SIG-M5 (cell line): Measurements from ENCODE around the gene SLC49A3.
"Not testable (repeated sequence)": the region's sequence is repeated elsewhere in the genome, so short reads cannot be mapped to it uniquely, and the experiment has no call there.

Source experiments
- DNase-seq: peaks from one replicate; lab custom pipeline; 2025; lab: John Stamatoyannopoulos, UW

SLC49A3 gene

GRCh38 chr4:688854-689681 is at the start of gene SLC49A3:
TSS of gene SLC49A3 (minus strand) at chr4:689151. CDS start at chr4:689127, 24 bp downstream.
- no peak for DNase-seq

- not testable (repeated sequence) for DNase-seq
Measured at GRCh38 chr4:736561-736960, 47.6 kb upstream of the SLC49A3 start.

- no peak for DNase-seq
Measured at GRCh38 chr4:735583-735982, 46.6 kb upstream of the SLC49A3 start.

- no peak for DNase-seq
Measured at GRCh38 chr4:734951-735350, 46.0 kb upstream of the SLC49A3 start.

GRCh38 chr4:734075-734474 is 45.1 kb upstream of the SLC49A3 start:
- no peak for DNase-seq

GRCh38 chr4:733631-733980 is 44.7 kb upstream of the SLC49A3 start:
- no peak for DNase-seq

- no peak for DNase-seq
Measured at GRCh38 chr4:732911-733630, 44.1 kb upstream of the SLC49A3 start.

- DNase-seq: no peak
Measured at GRCh38 chr4:732486-732885, 43.5 kb upstream of the SLC49A3 start.

- not testable (repeated sequence) for DNase-seq
Measured at GRCh38 chr4:731954-732353, 43.0 kb upstream of the SLC49A3 start.

- not testable (repeated sequence) for DNase-seq
Measured at GRCh38 chr4:730946-731904, 42.3 kb upstream of the SLC49A3 start.

GRCh38 chr4:730511-730910 is 41.6 kb upstream of the SLC49A3 start:
- DNase-seq: no peak

- DNase-seq: no peak
Measured at GRCh38 chr4:729336-730315, 40.7 kb upstream of the SLC49A3 start.

- no peak for DNase-seq
Measured at GRCh38 chr4:727576-727975, 38.6 kb upstream of the SLC49A3 start.

- DNase-seq: no peak
Measured at GRCh38 chr4:726838-727237, 37.9 kb upstream of the SLC49A3 start.

GRCh38 chr4:726235-726787 is 37.4 kb upstream of the SLC49A3 start:
- no peak for DNase-seq

GRCh38 chr4:725391-726234 is 36.7 kb upstream of the SLC49A3 start:
- no peak for DNase-seq

- no peak for DNase-seq
Measured at GRCh38 chr4:723751-724530, 35.0 kb upstream of the SLC49A3 start.

- DNase-seq: no peak
Measured at GRCh38 chr4:722851-723360, 34.0 kb upstream of the SLC49A3 start.
